HL-60 (cell line): ENCODE data around the gene AIFM2.

Source experiments
- CTCF ChIP-seq: IDR thresholded peaks from one replicate; pipeline ENCODE4 v1.5.1; 2011; ENCODE audit warnings: low read length, control low read depth, inconsistent platforms; ENCODE audit not compliant: insufficient read depth
- POLR2AphosphoS5 ChIP-seq: IDR thresholded peaks from 2 replicates; pipeline ENCODE4 v1.6.1; 2012; ENCODE audit warnings: low read depth
- REST ChIP-seq: IDR thresholded peaks from 2 replicates; pipeline ENCODE4 v1.6.1; 2012; ENCODE audit warnings: low read depth; ENCODE audit not compliant: insufficient replicate concordance

- TF ChIP-seq CTCF (no peak), POLR2AphosphoS5 (no peak), REST (no peak)
These were observed 45.6 kb upstream of the AIFM2 start for GRCh38 chr10:70178139-70178725.
